CD4-positive, alpha-beta T cell (primary cell): Measurements from ENCODE around the gene ERC2. TPM values are rescaled to one million over a fixed set of nuclear protein-coding genes. Genes with fewer than 3 reads are reported as not detected.

Experiments
- ATAC-seq: fragments of 200-7000 bp; cut with Tn5 transposase; one replicate; pipeline ENCODE4 v1.10.0; 2022; ENCODE audit warnings: mild to moderate bottlenecking; ENCODE audit not compliant: poor library complexity
- CTCF ChIA-PET: fragments of 350-600 bp; sonication (Branson Sonifier 250); formaldehyde crosslinking; loops from one replicate; lab custom pipeline; 2021; ENCODE audit warnings: antibody characterized with exemption, inconsistent platforms; lab: Charles Lee
- POLR2A ChIA-PET: fragments of 350-600 bp; sonication (Branson Sonifier 250); formaldehyde crosslinking; loops from one replicate; lab custom pipeline; 2021; ENCODE audit warnings: antibody characterized with exemption, inconsistent platforms; lab: Charles Lee
- DNase-seq, 14 experiments: peaks; one replicate each; pipeline ENCODE4 v3.0.0-alpha.2; 2013 to 2020; ENCODE audit warnings: mixed read lengths in 2 of 14
- H3K27ac ChIP-seq, 2 donors: one replicate each; pipeline versions ENCODE4 v1.5.1 to v1.7.0; 2013; ENCODE audit warnings: low read length in 2 of 2, low read depth in 1 of 2, mild to moderate bottlenecking in 1 of 2
- H3K27me3 ChIP-seq, 2 experiments: 1 replicate in 1 of 2; 2 replicates in 1 of 2; pipeline versions ENCODE4 v1.6.1 to v1.7.0; 2013; ENCODE audit warnings: low read length in 2 of 2, control low read depth in 1 of 2, mild to moderate bottlenecking in 1 of 2, moderate library complexity in 1 of 2; ENCODE audit not compliant: insufficient read depth in 2 of 2, control insufficient read depth in 1 of 2
- H3K36me3 ChIP-seq: one replicate; pipeline ENCODE4 v1.6.1; 2013; ENCODE audit warnings: low read length, control low read depth; ENCODE audit not compliant: insufficient read depth
- H3K4me1 ChIP-seq: one replicate; pipeline ENCODE4 v1.6.1; 2013; ENCODE audit warnings: low read length, control low read depth; ENCODE audit not compliant: insufficient read depth
- H3K4me3 ChIP-seq: one replicate; pipeline ENCODE4 v1.5.1; 2013; ENCODE audit warnings: mild to moderate bottlenecking, low read length, moderate library complexity
- H3K9me3 ChIP-seq, 2 experiments: 1 replicate in 1 of 2; 2 replicates in 1 of 2; pipeline versions ENCODE4 v1.6.1 to v1.7.0; 2013; ENCODE audit warnings: low read length in 2 of 2, mild to moderate bottlenecking in 2 of 2, control low read depth in 1 of 2, moderate library complexity in 1 of 2; ENCODE audit not compliant: control insufficient read depth in 1 of 2, insufficient read depth in 1 of 2
- H3K27ac Mint-ChIP-seq: one replicate; pipeline ENCODE4 v1.8.0; 2020; ENCODE audit warnings: mixed read lengths
- H3K27me3 Mint-ChIP-seq: one replicate; pipeline ENCODE4 v1.8.0; 2021; ENCODE audit warnings: mixed read lengths
- H3K36me3 Mint-ChIP-seq: one replicate; pipeline ENCODE4 v1.8.0; 2021; ENCODE audit warnings: low read depth, mixed read lengths
- H3K4me1 Mint-ChIP-seq: one replicate; pipeline ENCODE4 v1.8.0; 2021; ENCODE audit warnings: low read depth, mixed read lengths
- H3K4me3 Mint-ChIP-seq: one replicate; pipeline ENCODE4 v1.8.0; 2020; ENCODE audit warnings: mild to moderate bottlenecking, mixed read lengths
- H3K9me3 Mint-ChIP-seq: one replicate; pipeline ENCODE4 v1.8.0; 2020; ENCODE audit warnings: mixed read lengths
- CTCF ChIP-seq: fragments of 200-600 bp; IDR thresholded peaks from one replicate; pipeline ENCODE4 v1.8.0; 2022; ENCODE audit warnings: antibody characterized with exemption, mild to moderate bottlenecking
- intact Hi-C, 2 experiments: fragments of 100-400 bp; cut with DNase I in 1 of 2; cut with micrococcal nuclease in 1 of 2; formaldehyde crosslinking; loops; one replicate each; pipeline versions ENCODE4 v1.15.1 to v1.9.0; 2023 to 2025; cut with DNase I, micrococcal nuclease
- total RNA-seq, 174 experiments: library from RNA in 2 of 174; stranded (reverse) in 2 of 174; gene quantifications; one replicate each; pipeline ENCODE4 v1.2.3 and lab custom pipeline; 2021 to 2026

Gene ERC2
- total RNA-seq, 2 experiments from 2014 or later = not detected

DNA sequence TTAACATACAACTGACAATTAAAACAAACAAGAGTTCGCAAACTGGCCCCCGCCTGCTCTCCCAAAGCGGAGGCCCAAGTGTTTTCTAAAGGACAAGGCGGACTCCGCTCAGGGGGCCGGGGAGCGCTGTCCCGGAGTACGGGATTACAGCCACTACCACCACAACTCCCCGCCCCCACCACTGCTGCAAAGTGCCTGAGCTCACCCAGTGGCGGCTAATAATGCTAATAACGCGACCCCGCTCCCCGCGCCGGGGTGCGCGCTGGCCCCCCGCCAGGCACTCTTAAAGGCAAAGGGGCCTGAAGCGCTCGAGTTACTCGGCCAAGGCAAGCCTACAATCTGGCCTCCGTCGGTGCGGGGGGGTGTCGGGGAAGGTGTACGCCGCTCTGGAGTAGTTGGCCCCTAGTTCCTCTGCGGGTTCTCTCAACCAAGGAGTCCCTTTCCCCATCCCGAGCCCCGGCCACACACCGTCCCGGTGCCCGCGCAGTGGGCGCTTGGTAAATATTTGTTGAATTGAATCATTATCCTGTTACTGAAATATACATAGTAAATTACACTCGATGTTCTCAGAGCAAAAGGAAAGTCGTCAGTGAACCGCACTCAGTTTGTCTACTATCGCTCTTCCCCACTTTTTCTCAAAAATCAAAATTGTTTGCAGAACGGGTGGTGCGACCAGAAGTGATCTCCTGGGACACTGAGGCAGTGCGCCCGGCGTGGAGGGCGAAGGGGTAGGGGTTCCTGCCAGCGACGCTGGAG lies 982.0 kb downstream of the ERC2 start:
- Mint-ChIP-seq H3K27me3 (peaks cover 72% of the 10 kb centered on the region), H3K4me1 (peaks cover 13% of the 10 kb centered on the region), H3K36me3 (no peaks in the 10 kb centered on the region), H3K4me3 (peak overlapping the region; percentile 75), H3K27ac (no peak overlapping the region), H3K9me3 (no peaks in the 10 kb centered on the region)
- peaks cover 71 to 90% of the 10 kb centered on the region in 2 experiments for H3K27me3 ChIP-seq
- H3K4me1 ChIP-seq = no peaks in the 10 kb centered on the region
- TF ChIP-seq CTCF = no peak
- intact Hi-C loops = loop anchor here in 1 of 2 experiments (5.0 to 10.0 kb wide), 2 partner anchors 239 to 766 kb away; no protein-coding TSS in a partner anchor
- ChIA-PET CTCF (no interaction called here), POLR2A (no interaction called here)
- H3K36me3 ChIP-seq = no peaks in the 10 kb centered on the region
- peaks cover 0 to 69% of the 10 kb centered on the region in 2 experiments for H3K9me3 ChIP-seq
- ATAC-seq (no peak), DNase-seq (no peak)
- H3K4me3 ChIP-seq = no peak overlapping the region
- H3K27ac ChIP-seq = no peak overlapping the region

- POLR2A ChIA-PET = no interaction called here
- TF ChIP-seq CTCF = no peak
- DNase-seq (peak in 3 of 14 experiments; percentile 28 to 52 (median 40)), ATAC-seq (no peak)
- H3K9me3 ChIP-seq = peaks cover 0 to 74% of the 10 kb centered on the region in 2 experiments
- intact Hi-C loops = loop anchor here in 1 of 2 experiments (5.0 to 10.0 kb wide), 2 partner anchors 240 to 767 kb away; no protein-coding TSS in a partner anchor
- Mint-ChIP-seq H3K27ac (no peak overlapping the region), H3K36me3 (no peaks in the 10 kb centered on the region), H3K4me1 (peaks cover 13% of the 10 kb centered on the region), H3K27me3 (peaks cover 76% of the 10 kb centered on the region), H3K4me3 (peak overlapping the region; percentile 38), H3K9me3 (no peaks in the 10 kb centered on the region)
- CTCF ChIA-PET = no interaction called here
- no peak overlapping the region for H3K27ac ChIP-seq
- H3K4me3 ChIP-seq = no peak overlapping the region
- no peaks in the 10 kb centered on the region for H3K4me1 ChIP-seq
- H3K36me3 ChIP-seq = no peaks in the 10 kb centered on the region
- peaks cover 72 to 90% of the 10 kb centered on the region in 2 experiments for H3K27me3 ChIP-seq
Measured at GRCh38 chr3:55484801-55485791, 983.2 kb downstream of the ERC2 start.

GRCh38 chr3:55484191-55484689 lies 984.0 kb downstream of the ERC2 start:
- H3K4me3 Mint-ChIP-seq = no peak overlapping the region
- intact Hi-C loops = loop anchor here in 1 of 2 experiments (10.0 kb wide), 1 partner anchor 241 kb away; no protein-coding TSS in a partner anchor
- H3K27me3 ChIP-seq = peaks cover 71 to 90% of the 10 kb centered on the region in 2 experiments

More at GRCh38 chr3:55484191-55484689, 984.0 kb downstream of the ERC2 start:
- Mint-ChIP-seq H3K36me3 (no peaks in the 10 kb centered on the region), H3K9me3 (no peaks in the 10 kb centered on the region), H3K4me1 (peaks cover 13% of the 10 kb centered on the region), H3K27ac (no peak overlapping the region), H3K27me3 (peaks cover 76% of the 10 kb centered on the region)
- no peaks in the 10 kb centered on the region for H3K36me3 ChIP-seq
- H3K4me1 ChIP-seq = no peaks in the 10 kb centered on the region
- no peak overlapping the region for H3K4me3 ChIP-seq
- no peak overlapping the region for H3K27ac ChIP-seq
- peaks cover 0 to 67% of the 10 kb centered on the region in 2 experiments for H3K9me3 ChIP-seq
- TF ChIP-seq CTCF = no peak
- ATAC-seq (no peak), DNase-seq (no peak)
- ChIA-PET CTCF (no interaction called here), POLR2A (no interaction called here)
